NCI-H128 (cell line): ENCODE results near the gene SHC1.
A peak's percentile ranks its signal among the peaks of the same experiment; 100 is the strongest.
"Not testable (repeated sequence)": the region's sequence is repeated elsewhere in the genome, so short reads cannot be mapped to it uniquely, and the experiment has no call there.

Source experiments
- DNase-seq: peaks from one replicate; lab custom pipeline; 2025; ENCODE audit not compliant: unreplicated experiment; lab: John Stamatoyannopoulos, UW

SHC1 gene

DNA sequence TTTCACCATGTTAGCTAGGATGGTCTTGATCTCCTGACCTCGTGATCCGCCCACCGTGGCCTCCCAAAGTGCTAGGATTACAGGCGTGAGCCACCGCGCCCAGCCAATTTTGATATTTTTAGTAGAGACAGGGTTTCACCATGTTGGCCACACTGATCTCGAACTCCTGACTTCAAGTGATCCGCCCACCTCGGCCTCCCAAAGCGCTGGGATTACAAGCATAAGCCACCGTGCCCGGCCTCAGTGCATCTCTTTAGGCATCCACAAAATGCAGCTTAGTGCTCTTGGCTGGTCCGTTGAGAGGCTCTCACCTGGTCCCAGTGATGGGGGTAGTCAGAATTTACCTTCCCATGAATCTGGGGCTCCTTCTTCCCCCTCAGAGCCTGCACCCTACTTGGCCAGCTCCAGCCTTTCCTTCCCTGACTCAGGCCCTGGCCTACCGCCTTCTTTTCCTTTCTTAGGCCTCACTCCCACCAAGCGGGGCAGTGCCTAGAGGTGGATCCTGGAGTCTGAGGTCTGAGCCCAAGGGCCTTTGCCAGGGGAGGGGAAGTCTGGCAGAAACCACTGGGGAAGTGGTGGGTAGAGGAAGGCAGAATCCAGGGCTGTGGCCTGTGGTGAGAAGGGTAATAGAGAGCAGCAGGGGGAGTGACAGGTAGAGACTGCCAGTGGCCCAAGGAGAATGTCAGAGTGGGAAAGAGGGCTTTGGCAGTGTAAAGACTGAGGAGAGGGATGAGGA lies 26.6 kb upstream of the SHC1 start:
- no peak for DNase-seq

DNA sequence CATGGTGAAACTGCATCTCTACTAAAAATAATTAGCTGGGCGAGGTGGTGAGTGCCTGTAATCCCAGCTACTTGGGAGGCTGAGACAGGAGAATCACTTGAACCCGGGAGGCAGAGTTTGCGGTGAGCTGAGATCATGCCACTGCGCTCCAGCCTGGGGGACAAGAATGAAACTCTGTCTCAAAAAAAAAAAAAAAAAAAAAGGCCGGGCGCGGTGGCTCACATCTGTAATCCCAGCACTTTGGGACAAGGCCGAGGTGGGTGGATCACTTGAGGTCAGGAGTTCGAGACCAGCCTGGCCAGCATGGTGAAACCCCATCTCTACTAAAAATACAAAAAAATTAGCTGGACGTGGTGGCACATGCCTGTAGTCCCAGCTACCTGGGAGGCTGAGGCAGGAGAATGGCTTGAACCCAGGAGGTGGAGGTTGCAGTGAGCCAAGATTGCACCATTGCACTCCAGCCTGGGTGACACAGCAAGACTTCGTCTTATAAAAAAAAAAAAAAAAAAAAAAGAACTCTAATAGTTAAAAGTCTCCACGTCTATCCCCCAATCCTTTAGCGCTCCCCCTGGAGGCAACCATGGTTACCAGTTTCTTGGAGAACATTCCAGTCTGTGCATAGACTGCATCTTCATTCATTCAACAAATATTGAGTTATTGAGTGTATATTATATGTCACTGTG lies 24.9 kb upstream of the SHC1 start:
- not testable (repeated sequence) for DNase-seq

DNA sequence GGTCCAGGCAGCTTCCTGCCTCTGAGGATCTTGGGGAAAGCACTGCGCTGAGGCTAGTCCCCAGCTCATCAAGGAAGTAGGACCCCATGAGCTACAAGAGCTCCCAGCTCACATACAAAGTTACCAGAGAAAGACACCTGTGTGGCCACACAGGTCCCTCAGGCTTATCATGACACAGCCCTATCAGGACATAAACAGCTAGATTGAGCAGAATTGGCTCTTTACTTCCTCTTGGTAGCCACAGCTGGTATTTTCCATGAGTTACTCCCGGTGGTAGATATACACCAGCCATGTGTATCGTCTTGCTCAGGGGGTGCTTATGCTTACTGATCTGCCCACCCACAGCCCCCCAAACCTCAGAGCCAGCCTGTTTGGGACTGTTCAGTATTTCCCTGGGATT lies 24.0 kb upstream of the SHC1 start:
- no peak for DNase-seq

DNA sequence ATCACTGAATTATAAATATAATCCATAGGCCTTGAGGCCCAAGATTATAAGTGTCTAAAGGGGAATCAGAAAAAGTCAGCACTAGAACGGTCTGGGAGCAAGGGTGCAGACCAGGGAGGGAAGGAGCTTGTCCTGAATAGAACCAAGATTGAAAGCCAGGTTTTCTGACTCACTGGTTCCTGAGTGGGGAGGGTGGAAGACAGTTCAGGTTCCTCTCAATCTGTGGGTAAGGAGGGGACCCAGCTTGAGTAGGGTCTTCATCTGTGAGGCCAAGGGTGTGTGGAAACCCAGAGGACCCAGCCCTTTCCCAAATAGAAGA lies 23.7 kb upstream of the SHC1 start:
- no peak for DNase-seq

DNA sequence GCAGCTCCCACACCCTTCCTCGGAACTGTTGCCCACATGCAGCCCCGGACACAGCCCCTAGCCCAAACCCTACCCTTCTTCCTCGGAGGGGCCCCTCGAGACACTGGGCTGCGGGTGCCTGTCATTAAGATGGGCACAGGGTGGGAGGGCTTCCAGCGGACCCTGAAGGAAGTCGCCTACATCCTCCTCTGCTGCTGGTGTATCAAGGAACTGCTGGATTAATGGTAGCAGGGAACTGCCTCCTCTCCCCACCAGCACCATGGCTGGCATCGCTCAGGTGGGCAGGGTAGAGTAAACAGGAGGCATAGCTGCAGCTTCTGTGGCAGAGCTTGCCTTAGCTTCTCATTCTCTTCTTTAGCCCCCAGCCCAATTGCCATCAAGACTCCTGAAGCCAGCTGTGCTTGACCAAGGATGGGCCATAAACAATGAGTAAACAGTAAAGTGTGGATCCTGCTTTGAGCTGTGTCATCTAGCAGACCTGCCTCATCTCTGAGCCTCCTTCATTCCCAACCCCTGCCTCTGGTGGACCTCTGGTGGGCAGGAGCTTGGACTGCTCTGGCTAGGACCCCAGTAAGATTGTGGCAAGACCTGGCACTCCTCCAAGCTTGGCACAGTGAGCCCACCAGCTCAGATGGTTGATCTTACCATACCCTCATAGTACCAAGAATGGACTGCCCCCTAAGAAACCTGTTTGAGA lies 23.2 kb upstream of the SHC1 start, which contains the start of gene LENEP:
TSS of gene LENEP (plus strand) at position 15 of the 697 bp plus-strand sequence. CDS start at position 37, 22 bp downstream.
- no peak for DNase-seq

DNA sequence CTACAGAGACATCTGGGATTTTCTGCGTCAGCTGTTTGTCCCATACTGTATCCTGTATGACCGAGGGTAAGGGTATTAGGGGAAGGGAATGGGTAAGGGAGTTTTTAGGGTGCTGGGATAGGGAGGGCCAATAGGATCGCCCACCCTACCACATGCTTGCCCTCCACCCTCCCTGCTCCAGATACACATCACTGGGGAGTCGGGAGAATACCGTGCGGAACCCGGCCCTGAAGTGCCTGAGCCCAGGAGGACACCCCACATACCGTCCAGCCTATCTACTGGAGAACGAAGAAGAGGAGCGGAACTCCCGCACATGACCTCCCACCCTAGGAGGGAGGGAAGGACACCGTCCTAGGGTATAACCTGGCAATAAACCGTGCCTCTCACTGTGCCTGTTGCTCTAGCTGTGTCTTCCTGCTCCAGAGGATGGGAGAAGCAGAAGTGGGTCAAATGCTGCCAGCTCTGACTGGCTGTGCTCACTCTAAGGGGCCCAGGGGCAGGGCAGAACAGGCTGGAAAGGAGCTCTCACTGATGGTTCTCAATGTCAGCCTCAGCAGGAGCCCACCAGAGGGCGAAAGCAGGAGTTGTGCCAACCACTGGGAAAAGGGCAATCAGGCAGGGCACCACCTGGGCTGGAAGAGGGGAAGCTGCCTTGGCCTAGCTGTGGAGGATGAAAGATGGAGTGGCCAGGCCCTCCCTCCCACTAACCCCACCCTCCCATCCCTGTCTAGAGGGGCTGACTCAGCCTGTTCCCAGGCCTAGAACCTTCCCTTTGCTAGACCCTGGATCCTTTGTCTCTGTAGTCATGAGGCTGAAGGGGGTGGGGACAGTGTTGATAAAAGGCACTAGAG lies 22.4 kb upstream of the SHC1 start:
- no peak for DNase-seq

DNA sequence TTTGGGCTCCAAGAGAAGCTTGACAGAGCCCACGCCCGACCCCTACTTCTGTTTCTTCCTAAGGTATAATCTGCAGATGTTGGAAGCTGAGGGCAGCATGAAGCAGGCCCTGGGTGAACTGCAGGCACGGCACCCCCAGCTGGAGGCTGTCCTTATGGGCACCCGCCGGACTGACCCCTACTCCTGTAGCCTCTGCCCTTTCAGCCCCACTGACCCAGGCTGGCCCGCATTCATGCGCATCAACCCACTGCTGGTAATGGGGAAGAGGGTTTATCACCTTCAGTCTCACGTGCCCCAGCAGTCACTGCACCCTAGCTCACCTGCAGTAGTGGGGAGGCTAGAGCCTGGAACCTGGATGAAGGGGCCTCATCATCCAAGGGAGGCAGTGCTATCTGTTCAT lies 19.7 kb upstream of the SHC1 start:
- DNase-seq, result no peak

DNA sequence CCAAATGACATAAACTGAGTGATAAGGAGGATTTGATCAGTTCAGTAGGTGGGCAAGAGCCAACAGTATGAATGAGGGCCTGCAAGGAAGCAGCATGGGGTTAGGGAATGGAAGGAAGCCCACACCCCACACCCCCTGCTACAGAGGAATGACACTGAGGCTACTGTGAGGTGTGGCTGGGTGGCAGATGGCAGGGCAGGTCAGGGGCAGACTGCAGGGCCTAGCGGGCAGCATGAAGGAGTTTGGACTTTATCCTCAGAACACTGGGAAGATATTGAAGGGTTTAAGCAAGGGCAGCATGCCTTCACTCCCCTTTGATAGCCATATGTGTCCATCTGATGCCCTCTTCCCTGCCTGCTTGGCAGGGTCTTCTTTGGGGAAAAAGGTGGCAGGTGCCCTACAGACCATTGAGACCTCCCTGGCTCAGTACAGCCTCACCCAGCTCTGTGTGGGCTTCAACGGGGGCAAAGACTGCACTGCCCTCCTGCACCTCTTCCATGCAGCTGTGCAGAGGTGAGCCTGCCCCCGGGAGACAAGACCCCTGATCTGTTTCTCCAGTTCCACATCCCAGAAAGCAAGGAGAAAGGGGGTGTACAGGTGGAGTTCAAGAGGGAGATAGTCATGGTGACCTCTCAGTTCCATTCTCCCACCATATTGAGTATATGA lies 18.8 kb upstream of the SHC1 start:
- DNase-seq, result no peak

DNA sequence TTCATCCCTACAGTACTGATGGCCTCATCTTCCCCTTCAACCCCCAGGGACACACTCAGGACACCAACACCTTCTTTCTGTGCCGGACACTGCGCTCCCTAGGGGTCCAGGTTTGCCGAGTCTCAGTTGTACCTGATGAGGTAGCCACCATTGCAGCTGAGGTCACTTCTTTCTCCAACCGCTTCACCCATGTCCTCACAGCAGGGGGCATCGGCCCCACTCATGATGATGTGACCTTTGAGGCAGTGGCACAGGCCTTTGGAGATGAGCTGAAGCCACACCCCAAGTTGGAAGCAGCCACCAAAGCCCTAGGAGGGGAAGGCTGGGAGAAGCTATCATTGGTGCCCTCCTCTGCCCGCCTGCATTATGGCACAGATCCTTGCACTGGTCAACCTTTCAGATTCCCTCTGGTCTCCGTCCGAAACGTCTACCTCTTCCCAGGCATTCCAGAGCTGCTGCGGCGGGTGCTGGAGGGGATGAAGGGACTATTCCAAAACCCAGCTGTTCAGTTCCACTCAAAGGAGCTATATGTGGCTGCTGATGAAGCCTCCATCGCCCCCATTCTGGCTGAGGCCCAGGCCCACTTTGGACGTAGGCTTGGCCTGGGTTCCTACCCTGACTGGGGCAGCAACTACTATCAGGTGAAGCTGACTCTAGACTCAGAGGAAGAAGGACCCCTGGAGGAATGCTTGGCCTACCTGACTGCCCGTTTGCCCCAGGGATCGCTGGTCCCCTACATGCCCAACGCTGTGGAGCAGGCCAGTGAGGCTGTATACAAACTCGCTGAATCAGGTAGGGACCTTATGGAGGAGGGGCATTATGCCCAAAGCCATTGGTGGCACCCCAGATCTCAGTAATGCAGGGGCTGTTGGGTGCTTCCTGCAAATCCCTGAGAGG lies 17.8 kb upstream of the SHC1 start:
- no peak for DNase-seq

DNA sequence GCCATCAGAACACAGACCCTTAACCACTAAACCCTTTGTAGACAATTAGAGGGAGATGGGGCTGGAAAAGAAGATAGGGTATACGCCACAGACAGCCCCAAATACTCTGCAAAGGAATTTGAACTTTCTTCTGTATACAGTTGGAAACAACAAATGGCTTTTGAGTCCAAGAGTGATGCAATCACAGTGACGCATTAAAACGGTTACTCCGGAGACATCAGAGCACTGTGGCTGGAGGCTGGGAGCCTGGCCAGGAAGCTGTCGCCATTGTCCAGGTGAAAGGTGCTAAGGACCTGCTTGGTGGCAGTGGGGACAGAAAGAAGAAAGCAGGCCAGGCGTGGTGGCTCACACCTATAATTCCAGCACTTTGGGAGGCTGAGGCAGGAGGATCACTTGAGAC lies 16.8 kb upstream of the SHC1 start:
- no peak for DNase-seq

DNA sequence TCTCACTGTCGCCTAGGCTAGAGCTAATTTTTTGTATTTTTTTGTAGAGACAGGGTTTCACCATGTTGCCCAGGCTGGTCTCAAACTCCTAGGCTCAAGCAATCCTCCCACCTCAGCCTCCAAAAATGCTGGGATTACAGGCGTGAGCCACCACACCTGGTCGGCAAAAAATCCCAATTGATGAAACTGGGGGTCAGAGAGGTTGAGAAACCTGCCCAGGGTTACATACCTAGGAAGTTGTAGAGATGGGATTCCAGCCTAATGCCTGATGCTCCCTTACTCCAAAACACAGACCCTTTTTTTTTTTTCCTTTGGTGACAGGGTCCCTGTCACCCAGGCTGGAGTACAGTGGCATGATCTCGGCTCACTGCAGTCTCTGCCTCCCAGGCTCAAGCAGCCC lies 16.2 kb upstream of the SHC1 start:
- not testable (repeated sequence) for DNase-seq

DNA sequence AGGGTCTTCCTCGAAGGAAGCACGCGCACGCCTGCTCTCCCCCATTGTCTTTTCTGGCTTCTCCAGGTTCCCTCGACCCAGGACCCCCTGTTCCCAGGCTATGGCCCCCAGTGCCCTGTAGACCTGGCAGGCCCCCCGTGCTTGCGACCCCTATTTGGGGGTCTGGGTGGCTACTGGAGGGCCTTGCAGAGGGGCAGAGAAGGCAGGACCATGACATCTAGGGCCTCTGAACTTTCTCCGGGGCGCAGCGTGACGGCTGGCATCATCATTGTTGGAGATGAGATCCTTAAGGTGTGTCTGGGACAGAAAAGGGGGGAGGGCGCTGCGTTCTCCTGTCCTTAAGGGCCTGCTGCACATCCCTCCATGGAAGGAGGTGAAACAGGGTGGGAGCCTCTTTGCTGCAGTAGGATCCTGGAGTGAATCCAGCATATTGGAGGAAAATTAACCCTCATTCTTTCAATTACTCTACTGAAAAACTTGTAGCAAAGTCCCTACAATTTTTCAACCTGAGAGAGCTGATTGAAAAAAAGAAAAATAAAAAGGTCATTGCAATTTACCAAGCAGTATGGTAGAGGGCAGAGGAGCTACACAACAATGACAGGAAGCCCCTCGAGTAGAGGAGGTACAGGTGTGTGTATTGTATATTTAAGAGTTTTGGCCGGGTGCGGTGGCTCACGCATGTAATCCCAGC lies 13.4 kb upstream of the SHC1 start:
- DNase-seq, result no peak

DNA sequence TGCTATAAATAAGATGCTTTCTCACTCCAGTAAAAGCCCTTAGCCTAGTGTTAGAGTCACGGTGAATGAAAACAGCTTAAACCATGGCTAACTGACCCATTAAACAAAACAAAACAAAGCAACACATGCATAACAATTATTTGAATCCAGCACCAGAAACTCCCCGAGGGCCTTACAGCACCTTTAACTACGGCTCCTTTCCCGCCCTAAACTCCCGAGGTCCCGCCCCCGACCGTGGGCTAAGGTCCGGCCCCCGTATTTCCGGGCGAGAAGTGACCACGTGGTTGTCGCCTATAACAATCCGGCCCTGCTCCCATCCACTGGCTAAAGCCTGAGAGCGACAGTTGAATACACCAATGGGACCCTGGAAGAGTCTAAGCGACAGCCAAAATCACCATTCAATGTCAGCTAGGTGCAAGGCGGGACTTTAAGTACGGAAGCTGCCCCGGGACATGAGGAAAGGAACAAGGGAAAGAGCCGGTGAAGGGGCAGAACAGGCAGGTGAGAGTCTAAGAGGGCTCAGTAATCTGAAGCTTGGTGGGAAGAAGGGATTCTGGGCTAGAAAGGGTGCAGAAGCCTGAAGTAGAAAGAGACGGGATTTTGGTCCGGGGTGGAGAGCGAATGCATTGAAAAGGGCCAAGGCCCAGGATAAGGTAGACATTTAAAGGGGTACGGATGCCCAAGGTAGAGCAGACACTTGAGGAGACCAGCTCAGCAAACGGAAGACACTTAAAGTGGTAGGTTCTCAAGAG lies 12.5 kb upstream of the SHC1 start, which contains the start of gene FLAD1:
TSS of gene FLAD1 (plus strand) at position 448 of the 752 bp plus-strand sequence. CDS start 351 bp downstream, outside the sequence.
- DNase-seq, result peak; percentile 99

DNA sequence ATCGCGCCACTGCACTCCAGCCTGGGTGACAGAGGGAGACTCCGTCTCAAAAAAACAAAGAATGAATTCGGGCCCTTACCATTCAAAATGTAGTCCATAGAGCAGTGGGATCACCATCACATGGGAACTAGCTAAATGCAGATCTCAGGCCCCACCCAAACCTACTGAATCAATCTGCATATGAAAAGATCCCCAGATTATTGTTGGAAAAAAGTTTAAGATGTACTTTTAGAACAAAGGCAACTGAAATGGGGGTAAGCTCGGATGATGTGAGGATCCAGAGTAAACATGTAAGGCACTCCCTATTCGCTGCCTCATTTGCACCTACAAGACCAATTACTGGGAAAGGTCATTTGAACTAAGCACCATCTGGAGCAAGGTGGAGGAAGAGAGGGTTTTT lies 11.8 kb upstream of the SHC1 start:
- DNase-seq, result no peak

DNA sequence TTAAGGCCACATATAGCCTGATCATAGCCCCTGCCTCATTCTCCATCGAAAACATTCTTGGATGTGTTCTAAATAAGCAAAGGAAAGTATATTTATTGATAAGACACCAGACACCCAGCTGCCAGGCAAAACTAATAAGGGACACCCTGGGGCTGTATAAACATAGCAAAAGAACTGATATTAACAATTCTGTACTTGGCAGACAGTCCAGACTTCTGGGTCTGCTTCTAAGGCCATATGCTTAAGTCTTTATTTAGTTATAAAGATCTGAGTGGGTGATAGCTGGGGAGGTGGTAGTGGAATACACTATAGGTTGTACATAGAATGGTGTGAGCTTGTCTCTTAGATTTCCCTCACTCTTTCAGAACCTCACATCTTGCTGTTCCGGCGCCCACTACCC lies 7.8 kb upstream of the SHC1 start:
- no peak for DNase-seq

DNA sequence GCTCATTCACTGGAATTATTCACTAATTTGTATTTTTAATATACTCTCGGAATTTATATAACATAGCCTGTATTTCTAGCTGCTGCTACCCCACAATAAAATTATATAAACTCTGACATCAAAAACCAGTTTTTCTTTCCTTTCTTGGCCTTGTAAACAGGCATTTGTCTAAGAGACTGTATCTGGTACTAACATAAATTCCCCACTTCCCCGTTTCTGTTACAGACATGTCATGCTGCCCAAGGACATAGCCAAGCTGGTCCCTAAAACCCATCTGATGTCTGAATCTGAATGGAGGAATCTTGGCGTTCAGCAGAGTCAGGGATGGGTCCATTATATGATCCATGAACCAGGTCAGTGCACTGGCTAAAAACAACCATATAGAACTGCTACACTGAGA lies 7.2 kb upstream of the SHC1 start:
- DNase-seq, result not testable (repeated sequence)

DNA sequence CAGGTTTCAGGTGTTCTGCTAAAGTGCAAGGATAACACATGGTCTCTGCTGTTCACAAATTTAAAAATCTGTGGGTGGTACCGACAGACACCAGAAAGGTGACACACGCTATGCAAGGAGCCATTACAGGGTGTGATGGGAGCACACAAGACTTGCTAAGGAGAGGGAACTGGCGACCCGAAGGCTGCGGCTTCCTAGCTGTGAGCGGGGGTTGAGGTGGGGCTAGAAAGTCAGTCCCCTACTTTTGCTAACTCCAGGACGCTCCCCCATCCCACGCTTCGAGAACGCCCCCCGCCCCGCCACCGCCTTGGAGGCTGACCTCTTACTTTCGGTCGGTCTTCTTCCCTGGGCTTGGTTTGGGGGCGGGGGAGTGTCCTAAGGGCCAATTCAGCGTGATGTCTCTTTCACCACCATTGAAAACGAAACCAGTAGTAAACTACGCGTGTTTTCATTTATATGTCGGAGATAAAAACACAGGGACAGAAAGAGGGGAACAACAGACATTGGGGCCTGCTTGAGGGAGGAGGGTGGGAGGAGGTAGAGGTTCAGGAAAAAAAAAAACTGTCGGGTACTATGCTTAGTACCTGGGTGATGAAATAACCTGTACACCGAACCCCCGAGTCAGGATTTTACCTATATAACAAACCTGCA lies 5.0 kb upstream of the SHC1 start:
- DNase-seq, result no peak
